ENCODE data around the gene LGALS9C.
"Not testable (repeated sequence)": the region's sequence is repeated elsewhere in the genome, so short reads cannot be mapped to it uniquely, and the experiment has no call there.

The LGALS9C gene

DNA sequence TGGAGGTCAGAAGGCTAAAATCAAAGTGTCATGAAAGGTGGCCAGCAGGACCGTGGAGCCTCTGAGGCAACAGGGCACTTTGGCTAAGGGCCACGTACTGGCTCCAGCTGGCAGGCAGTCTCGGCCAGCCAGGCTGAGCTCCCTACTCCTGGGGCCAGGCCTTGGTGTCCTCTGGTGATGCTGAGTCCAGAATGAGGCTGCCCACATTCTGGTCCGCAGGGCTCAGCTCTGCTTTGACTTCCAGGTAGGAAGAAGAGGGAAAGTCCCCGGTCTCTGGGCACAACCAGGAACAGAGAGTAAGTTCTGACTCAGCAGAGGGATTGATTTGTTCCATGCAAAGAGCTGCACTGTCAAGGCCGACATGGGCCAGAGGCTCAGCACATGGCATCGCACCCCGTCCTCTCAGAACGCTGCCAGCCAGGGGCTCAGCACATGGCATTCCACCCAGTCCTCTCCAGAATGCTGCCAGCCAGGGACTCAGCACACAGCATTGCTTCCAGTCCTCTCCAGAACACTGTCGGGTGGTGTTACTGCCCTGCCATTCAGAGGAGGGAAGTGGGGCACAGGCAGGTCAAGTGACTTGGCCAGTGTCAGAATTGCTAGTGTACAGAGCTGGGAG, 2.5 kb downstream of the LGALS9C start:
- not testable (repeated sequence) for DNase-seq

DNA sequence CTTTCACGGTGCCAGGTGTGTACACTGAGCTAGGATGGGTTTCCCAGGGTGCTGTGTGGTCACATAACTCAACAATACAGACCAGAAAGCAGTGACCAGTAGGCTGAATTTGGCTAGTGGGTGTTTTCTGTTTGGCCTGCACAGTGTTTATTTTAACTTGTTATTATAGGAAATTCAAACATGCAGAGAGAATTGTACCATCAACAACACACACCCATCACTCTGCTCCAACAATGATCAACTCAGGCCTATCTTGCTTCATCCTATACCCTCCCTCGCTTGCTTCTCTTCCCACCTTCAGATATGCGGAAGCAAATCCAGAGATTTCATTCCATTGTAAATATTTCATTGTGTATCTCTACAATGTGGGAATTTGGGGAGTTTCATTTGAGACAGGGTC, 5.2 kb downstream of the LGALS9C start:
- not testable (repeated sequence) for DNase-seq

DNA sequence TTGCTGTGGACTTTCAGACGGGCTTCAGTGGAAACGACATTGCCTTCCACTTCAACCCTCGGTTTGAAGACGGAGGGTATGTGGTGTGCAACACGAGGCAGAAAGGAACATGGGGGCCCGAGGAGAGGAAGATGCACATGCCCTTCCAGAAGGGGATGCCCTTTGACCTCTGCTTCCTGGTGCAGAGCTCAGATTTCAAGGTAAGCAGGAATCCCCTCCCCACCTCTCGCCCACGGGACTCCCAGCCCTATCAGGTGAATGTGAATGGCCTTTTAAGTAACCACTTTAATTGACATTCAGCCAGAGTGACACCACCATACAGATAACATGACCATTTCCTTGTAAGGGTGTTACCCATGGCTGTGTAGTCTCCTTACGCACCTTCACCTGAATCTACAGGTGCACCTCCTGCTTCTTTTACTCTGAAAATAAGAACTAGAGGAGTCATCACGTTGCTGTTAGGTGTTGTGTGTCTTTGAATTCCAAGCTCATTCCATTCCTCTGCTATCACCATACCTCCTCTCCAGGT, 9.4 kb downstream of the LGALS9C start:
- not testable (repeated sequence) for DNase-seq

DNA sequence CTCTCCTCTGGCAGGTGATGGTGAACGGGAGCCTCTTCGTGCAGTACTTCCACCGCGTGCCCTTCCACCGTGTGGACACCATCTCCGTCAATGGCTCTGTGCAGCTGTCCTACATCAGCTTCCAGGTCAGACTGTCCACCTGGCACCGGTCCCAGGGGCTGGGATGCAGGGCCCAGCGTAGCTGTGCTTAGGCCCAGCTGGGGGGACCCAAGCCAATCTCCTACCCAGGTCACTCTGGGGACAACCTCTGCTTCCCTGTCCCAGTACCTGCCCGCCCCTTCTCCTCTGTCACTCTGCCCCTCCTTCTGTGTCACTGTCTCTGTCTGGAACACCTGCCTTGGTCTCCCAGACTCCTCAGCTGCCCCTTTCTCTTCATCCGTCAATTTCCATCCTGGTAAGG, 11.0 kb downstream of the LGALS9C start:
- DNase-seq: not testable (repeated sequence)

DNA sequence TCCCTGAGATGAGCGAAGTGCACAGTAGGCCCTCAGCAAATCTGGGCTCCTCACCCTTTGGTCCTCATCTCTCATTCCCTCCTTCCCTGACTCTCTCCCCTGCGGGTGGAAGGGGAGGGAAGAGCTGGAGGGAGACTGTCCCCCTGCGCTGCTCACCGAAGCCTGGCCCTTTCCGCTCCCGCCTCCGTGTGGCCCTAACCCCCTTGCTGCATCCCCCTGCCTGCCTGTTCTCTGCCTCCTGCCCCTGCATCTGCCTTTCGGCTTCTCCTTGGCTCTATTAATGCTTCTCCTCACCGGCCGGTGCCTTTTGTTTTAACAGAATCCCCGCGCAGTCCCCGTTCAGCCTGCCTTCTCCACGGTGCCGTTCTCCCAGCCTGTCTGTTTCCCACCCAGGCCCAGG, 12.0 kb downstream of the LGALS9C start:
- DNase-seq: not testable (repeated sequence)

DNA sequence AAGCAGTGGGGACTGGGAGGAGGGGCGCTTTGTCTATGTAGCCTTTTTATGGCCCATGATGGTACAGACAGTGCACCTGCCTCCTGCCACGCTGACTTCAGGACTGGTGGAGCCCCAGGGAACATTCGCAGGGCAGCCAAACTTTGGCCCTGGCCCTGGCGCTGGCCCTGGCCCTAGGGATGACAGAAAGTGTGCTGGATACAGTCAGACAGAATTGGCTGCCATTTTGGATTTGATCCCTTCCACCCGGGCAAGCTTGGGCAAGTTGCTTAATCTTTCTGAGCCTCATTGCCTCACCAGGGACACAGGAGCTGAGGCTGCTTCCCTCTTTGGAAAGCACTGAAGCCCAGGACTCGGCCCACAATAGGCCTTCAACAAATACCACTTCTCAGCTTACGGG, 13.4 kb downstream of the LGALS9C start:
- not testable (repeated sequence) for DNase-seq

DNA sequence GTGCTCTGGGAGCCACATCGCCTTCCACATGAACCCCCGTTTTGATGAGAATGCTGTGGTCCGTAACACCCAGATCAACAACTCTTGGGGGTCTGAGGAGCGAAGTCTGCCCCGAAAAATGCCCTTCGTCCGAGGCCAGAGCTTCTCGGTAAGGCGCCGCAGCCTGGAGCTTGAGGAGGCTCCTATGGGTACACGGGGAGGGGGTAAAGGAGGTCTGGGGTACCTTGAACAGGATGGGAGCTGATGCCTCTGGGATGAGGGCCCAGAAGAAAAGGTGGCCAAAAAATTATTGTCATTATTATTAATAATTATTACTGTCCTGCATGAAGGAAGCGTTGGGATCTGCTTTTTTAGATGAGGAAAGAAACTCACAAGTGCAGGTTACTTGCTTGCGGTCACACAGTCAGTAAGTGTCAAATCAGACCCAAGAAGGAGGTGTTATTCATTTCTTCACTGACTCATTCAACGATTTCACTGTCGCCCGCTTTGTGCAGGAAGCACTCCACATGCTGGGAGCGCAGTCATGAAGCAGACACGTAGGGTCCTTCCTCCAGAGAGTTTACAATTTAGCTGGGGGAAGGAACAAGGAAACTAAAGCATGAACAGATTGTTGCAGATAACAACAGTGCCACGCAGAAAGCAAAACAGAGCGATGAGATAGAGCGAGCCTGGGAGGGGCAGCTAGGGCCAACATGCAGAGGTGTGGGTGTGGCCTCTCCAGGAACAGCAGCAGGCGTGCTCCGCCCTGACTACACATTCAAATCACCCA, 16.3 kb downstream of the LGALS9C start:
- not testable (repeated sequence) for DNase-seq

DNA sequence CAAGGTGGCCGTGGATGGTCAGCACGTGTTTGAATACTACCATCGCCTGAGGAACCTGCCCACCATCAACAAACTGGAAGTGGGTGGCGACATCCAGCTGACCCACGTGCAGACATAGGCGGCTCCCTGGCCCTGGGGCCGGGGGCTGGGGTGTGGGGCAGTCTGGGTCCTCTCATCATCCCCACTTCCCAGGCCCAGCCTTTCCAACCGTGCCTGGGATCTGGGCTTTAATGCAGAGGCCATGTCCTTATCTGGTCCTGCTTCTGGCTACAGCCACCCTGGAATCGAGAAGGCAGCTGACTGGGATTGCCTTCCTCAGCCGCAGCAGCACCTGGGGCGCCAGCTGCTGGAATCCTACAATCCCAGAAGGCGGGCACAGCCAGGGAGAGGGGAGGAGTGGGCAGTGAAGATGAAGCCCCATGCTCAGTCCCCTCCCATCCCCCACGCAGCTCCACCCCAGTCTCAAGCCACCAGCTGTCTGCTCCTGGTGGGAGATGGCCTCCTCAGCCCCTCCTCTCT, 17.7 kb downstream of the LGALS9C start:
- not testable (repeated sequence) for DNase-seq

DNA sequence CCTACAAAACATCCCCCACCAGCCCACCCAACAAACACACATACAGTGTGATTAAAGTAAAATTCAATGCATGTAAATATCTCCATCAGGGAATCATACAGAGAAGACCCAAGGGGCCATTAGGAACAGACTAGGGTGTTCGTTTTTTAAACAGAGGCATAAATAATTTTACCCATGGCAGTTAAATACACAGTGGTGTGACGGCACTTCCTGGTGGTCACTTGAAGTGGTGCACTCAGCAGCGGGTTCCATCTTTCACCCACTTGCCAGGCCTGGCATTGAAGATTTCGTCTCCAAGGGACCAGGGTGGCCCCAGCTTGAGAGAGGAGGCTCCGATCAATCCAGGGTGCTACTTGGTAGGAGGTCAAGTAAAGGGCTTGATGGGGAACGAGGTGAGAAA, 20.5 kb downstream of the LGALS9C start:
- DNase-seq: not testable (repeated sequence)

DNA sequence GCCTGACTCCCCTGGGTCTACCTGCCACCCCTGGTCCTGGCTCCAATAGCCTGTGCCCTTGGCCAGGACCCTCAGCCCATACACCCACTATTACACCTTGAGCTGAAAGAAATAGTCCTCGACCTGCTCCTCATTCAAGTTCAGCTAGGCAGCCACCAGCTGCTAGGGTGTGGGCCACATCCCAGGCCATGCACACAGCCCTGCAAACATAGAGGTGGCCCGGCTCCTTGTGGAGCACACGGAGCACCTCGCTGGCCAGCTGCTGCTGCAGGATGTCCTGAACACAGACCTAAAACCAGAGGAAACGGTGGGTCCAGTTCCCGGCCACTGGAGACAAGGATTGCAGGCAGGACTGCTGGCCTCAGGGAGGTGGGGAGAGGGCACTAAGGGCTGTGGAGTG, 22.5 kb downstream of the LGALS9C start:
- not testable (repeated sequence) for DNase-seq

DNA sequence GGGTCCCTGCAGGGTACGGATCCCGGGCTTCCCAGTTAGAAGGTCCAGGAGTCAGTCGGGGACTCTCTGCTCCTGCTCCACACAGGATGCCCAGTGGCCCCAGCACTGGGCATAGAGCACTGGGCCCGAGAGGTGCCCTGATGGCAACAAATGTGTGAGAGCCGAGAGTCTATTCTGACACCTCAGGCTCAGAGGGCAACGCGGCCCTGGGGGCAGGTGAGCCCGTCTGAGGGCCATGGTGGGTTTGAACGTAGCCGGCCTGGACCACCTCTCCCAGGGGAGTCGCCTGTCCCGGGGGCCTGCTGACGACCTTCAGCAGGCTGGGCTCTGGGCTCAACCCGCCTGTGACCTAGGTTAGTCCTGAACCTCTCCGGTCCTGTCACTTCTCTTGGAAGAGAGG, 23.2 kb downstream of the LGALS9C start:
- DNase-seq: not testable (repeated sequence)

DNA sequence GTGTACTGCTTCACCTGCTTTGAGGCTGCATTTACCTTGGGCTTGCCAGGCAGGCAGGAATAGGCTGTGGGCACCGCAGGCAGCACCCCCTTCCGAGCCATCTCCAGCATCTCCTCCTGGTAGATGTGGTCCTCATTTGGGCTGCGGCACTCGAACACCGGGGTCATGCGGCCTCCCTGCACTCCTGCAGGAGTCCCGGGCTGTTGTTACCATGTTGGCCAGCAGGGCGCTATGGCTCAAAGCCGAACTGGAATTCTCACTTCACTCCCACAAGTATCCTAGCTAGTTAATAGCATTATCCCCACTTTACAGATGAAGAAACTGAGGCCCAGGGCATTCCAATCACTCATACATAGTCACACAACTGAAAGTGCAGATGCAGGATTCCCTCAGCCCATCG, 23.7 kb downstream of the LGALS9C start:
- not testable (repeated sequence) for DNase-seq

DNA sequence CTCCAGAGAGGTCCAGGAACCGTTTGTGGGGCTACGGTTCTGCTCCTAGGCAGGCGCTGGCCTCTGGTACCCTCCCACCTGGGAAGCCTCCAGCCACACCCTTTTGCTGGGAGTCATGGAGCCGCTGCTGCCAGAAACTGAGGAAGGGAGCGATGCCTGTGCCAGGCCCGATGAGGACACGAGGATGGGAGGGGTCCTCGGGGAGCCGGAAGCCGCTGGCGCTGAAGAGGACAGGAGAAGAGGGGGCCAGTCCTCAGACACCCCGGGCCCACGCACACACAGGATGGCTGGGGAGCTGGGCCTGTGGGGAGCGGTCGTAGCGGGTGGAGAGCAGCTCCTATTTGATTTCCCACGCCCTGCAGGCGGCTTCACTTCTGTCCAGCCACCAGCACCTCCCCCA, 24.2 kb downstream of the LGALS9C start:
- DNase-seq: not testable (repeated sequence)

DNA sequence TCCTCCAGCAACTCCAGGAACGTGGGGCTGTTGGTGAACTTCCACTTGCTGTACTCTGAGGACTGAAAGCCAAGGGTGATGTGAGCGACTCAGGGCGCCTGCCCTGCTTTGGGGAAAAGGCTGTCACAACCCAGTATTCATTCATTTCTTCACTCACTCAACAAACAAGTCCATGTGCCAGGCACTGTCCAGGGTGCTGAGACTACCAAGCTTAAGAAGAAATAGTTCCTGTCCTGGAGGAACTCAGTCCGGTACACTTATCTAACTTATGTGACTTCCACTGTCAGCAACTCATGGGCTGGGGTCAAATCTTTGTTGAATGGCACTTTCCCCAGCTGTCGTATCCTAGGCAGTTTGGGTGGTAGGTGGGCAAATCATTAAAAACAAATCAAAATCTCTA, 26.6 kb downstream of the LGALS9C start:
- DNase-seq: not testable (repeated sequence)

DNA sequence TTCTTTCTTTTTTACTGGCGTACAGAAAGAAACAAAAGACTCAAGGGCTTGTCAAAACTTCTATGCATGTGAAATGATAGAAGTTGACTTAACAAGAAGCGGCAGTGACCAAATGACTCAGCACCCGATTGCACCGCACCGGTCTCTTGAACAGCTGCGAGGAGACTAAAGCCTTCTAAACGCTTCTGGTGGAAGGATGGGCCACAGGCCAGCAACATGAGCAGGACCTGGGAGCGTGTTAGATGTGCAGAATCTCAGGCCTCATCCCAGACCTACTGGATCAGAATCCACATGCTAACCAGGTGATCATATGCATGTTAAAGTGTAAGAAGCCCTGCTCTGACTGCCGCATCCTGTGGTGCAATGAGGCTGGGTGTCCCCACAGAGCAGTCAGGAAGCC, 31.1 kb downstream of the LGALS9C start:
- DNase-seq: not testable (repeated sequence)

DNA sequence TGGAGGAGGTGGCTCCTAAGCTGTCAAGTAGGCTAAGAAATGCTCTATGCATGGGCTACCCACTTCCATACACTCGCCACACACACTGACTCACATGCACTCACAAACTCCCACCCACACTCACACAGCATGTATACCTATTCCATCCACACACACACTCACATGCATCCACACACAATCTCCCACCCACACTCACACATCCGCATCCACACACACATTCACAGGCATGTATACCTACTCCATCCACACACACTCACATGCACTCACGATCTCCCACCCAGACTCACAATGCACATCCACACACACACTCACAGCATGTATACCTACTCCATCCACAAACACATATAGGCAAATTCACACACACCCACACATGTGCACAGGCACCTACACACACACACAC, 32.1 kb downstream of the LGALS9C start:
- DNase-seq: not testable (repeated sequence)

DNA sequence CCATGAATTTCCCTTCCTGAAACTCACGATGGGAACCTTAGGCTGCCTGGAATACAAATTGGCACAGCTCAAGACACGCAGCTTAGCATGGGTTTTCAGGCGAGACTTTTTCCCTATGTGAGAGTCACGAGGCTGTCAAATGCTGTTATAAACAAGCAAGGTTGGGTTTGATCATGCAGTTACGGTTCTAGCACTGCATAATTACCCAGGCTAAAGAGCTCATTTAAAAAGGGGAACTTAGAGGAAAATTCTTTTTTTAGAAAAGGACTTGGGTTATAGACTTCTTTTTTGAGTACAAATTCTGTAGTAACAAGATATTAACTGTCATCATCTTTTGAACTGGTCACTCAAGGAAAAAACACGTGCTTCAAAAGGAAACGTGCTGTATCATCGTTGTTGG, 44.5 kb downstream of the LGALS9C start:
- DNase-seq: not testable (repeated sequence)

DNA sequence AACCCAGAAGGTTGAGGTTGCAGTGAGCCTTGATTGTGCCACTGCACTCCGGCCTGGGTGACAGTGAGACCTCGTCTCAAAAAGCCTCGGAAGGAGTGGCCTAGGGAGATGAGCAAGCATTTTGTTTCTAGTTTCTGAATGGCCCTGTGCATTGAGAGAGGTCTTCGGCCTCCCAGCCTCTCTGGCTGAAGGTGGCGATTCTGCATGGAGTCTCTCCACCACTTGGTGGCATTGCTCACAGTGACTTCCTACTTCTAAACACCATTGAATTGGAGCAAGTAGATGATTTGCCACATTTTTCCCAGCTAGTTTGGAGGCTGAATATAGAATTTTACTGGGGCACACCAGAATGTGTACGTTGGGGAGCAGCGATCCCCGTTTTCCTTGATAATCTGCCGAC, 48.4 kb downstream of the LGALS9C start:
- DNase-seq: not testable (repeated sequence)

DNA sequence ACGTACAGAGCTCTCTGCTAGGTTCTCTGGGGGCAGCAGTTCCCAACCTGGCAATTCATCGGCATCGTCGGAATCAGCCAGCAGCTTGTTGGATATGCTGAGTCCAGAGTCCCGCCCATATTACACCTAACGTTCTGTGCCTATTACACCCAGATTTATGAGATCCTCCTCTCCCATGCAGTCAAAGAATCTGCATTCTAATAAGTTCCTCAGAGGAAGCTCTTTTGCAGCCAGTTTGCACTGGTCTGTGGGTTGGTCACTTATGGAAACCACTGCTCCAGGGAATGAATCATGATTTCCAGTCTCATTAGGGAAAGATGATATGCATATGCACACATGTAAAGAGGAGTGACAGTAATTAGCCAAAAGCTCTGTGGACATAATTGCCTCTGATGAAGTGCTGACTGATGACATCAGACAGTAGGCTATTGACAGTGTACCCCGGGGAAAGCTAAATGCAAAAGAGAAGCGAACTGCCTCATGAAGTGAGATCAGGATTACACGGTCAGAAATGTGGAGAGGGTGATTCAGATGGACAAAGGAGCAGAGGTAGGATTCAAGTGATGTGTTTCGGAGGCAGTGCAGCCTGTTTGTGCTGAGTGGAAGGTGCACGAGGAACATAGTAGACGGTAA, 49.7 kb downstream of the LGALS9C start:
- not testable (repeated sequence) for DNase-seq

DNA sequence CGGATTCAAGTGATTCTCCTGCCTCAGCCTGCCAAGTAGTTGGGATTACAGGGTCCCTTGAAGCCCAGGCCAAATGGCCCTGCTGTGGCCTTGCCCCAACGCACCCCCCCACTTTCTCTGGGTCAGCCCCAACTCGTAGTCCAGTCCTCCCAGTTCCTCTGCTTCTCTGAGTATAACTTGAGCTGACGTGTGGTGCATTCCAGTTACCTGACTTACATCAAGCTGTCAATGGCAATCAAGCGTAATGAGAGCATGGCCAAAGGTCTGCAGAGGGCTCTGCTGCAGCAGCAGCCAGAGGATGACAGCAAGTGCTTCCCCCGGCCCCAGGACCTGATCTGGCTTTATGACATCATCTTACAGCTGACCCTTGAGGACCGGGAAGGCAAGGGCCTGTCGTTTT, 50.8 kb downstream of the LGALS9C start:
- not testable (repeated sequence) for DNase-seq

DNA sequence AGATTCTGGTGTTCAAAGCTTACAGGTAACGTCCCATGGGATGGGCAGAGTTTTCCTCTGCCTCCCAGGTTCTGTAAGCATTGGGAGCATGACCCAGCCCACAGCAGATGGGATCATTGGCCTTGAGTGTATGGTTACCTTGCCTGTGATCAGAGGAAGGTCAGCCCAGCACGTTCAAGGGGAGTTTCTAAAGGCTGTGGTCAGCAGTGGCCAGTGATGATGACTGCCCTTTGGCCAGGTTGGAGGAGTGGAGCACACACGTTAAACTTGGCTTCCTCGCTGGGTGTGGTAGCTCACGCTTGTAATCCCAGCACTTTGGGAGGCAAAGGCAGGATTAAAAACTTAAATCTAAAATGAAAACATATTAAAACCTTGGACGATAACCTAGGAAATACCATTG, 51.8 kb downstream of the LGALS9C start:
- DNase-seq: not testable (repeated sequence)

DNA sequence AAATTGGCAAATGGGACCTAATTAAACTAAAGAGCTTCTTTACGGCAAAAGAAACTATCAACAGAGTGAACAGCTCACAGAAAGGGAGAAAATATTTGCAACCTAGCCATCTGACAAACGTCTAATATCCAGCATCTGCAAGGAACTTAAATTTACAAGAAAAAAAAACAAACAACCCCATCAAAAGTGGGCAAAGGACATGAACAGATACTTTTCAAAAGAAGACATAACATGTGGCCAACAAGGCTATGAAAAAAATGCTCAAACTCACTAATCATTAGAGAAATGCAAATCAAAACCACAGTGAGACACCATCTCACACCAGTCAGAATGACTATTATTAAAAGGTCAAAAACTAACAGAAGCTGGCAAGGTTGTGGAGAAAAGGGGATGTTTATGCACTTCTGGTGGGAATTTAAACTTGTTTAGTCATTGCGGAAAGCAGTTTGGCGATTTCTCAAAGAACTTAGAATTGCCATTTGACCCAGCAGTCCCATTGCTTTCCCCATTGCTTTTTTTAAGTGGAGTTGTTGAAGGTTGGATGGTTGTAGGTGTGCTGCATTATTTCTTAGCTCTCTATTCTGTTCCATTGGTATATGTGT, 52.4 kb downstream of the LGALS9C start:
- DNase-seq: not testable (repeated sequence)

DNA sequence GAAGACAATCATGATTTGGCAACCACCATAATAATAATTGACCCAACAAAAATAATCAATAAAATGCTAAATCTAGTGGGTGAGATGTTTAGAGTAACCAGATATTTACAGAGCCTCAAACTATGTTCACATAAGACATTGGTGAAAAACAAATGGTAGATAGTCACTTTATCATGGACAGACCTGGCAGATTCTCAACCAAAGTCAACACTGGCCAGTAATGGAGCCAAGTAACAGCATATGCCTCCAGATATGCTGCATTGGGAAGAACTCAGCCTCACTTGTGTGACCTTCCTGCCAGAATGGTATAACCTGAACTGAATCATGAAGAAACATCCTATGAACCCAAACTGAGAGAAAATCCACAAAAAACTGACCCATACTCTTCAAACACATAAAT, 53.8 kb downstream of the LGALS9C start:
- not testable (repeated sequence) for DNase-seq
